ENCODE data around the gene PTPRJ. TPM values are rescaled to one million over a fixed set of nuclear protein-coding genes. Genes with fewer than 3 reads are reported as not detected.

Gene PTPRJ
- total RNA-seq, 1 experiment from 2014 or later: 19.8 TPM

DNA sequence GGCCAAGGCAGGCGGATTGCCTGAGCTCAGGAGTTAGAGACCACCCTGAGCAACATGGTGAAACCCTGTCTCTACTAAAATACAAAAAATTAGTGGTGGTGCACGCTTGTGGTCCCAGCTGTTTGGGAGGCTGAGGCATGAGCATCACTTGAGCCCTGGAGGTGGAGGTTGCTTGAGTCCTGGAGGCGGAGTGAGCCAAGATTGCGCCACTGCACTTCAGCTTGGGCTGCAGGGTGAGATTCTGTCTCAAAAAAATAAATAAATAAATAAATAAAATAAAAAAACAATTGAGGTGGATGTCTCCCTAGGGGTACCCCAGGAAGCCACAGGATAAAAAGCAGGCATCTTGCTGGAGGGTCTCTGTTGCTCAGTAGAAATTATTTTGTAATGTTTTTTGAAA is 14.1 kb downstream of the PTPRJ start:
- peaks cover 9% of the 10 kb centered on the region for H3K36me3 ChIP-seq
- no peaks in the 10 kb centered on the region for H3K27me3 ChIP-seq (replicated peaks)
- H3K4me3 ChIP-seq: no peak overlapping the region
- H3K27ac ChIP-seq: no peak overlapping the region
- H3K9me3 ChIP-seq (replicated peaks): no peaks in the 10 kb centered on the region
- DNase-seq (ENCODE audit: low read depth in 1 of 2, low spot score in 2 of 2): no peak
- H3K4me1 ChIP-seq (replicated peaks): peaks cover 55% of the 10 kb centered on the region

DNA sequence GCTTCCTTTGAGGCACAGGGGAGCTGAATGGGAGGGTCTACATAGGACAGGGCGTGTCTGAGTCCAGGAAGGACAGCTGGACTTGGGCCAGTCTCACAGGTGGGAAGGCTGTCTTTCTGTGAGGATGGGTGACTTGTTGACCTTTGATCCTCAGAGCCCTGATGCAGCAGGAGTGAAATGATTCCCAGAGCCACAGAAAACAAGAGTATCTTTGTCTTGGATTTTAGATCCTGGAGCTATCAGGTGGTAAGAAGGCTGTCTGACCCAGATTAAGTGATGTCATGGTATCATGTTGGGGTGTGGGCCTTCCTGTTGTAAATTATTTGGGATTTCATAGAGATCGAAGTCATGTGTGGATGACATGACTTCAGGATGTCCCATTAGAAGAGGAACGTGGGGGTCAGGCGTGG is 15.0 kb downstream of the PTPRJ start:
- DNase-seq (ENCODE audit: low read depth in 1 of 2, low spot score in 2 of 2): no peak
- H3K27ac ChIP-seq: no peak overlapping the region

DNA sequence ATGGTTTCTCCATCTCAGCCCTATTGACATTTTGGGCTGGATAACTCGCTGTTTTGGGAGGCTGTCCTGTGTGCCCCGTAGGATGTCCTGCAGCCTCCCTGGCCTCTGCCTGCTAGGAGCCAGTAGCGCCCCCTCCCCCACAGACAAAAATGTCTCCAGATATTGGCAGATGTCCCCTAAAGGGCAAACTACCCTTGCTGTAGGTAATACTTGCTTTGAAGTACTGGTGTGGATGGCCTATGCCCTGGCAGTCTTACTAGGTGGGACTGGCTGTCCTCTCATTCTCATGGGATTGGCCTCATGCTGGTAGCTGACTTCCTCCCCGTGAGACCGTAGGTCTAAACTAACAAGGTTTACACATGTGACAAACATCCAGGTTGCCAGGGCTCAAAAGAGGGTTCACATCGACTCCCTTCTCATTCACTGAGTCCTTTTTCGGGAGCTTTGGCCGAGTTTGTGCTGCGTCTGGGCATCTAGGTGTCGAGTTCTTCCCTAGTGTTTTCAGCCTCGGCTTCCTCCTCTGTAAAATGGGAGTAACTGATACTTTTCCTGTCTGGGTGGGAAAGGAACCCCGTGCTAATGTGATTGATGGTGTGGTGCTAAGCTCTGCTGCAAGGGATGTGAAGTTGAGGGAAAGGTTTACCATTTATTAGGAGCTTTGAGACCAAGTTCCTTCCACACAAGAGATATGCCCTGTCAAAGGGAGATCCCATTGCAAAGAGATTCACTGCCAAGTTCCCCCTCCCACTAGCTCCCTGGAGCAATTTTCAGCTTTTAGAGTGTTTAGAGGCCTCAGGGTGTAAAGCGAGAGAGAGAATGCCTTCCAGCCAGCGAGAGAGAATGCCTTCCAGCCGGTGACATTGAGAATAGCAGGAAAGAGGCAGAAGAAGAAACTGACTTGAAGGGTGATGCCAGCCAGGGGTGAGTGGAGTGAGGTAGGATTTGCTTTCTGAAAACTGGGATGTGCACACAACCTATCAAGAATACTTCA is 17.0 kb downstream of the PTPRJ start:
- no peaks in the 10 kb centered on the region for H3K27me3 ChIP-seq (replicated peaks)
- DNase-seq (ENCODE audit: low read depth in 1 of 2, low spot score in 2 of 2): no peak

More for the DNA sequence above, 15.0 kb downstream of the PTPRJ start:
- no peaks in the 10 kb centered on the region for H3K9me3 ChIP-seq (replicated peaks)
- H3K36me3 ChIP-seq: peaks cover 9% of the 10 kb centered on the region
- no peaks in the 10 kb centered on the region for H3K27me3 ChIP-seq (replicated peaks)
- H3K4me3 ChIP-seq: no peak overlapping the region
- peaks cover 46% of the 10 kb centered on the region for H3K4me1 ChIP-seq (replicated peaks)

DNA sequence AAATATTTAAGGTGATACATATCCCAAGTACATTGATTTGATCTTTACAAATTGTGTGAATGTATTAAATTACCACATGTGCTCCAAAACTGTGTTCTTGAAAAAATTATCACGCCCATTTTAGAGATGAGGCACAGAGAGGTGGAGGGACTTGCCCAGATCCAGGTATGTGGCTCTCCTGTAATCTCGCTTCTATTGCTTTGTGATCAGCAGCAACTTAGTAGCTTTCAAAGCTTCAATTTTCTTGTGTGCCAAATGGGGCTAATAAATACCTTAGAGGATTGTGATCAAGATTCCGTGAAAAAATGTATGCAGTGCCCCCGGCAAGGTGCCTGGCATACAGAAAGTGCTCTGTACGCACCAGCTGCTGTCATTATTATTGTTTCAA is 18.0 kb downstream of the PTPRJ start:
- H3K4me3 ChIP-seq: no peak overlapping the region
- H3K27me3 ChIP-seq (replicated peaks): no peaks in the 10 kb centered on the region
- peaks cover 9% of the 10 kb centered on the region for H3K36me3 ChIP-seq
- no peak for DNase-seq (ENCODE audit: low read depth in 1 of 2, low spot score in 2 of 2)
- H3K4me1 ChIP-seq (replicated peaks): peaks cover 24% of the 10 kb centered on the region
- no peak overlapping the region for H3K27ac ChIP-seq
- no peaks in the 10 kb centered on the region for H3K9me3 ChIP-seq (replicated peaks)

More for the DNA sequence above, 17.0 kb downstream of the PTPRJ start:
- peaks cover 9% of the 10 kb centered on the region for H3K36me3 ChIP-seq
- H3K9me3 ChIP-seq (replicated peaks): no peaks in the 10 kb centered on the region
- no peak overlapping the region for H3K27ac ChIP-seq
- peaks cover 34% of the 10 kb centered on the region for H3K4me1 ChIP-seq (replicated peaks)
- H3K4me3 ChIP-seq: no peak overlapping the region

DNA sequence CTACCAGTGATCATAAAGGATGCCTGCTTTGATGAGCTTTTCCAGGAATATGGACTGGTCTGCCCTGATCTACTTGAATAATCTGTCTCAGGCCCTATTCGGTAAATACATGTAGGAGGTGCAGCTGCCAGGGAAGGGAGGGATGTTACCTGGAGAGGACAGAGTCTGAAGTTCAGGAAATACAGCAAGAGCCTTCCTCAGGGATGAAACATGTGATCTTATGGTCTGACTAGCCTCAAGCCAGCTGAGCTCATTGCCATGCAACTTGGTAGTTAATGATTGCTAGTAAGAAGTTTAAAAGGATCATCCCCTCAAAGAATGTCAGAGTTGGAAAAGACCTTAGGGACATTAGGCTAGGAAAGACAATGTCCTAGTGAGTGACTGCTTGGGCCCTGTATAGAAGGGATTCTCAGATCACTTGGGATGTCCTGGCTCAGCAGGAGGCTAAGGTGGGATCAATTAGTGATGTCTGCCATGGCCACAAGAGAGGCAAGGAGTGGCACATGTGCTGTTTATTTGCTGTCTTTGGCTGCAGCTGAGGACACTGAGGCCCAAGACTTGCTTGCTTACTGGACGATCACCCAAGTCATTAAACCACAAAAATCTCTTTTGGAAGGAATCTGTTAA is 18.5 kb downstream of the PTPRJ start:
- peaks cover 9% of the 10 kb centered on the region for H3K36me3 ChIP-seq
- DNase-seq (ENCODE audit: low read depth in 1 of 2, low spot score in 2 of 2): no peak
- no peaks in the 10 kb centered on the region for H3K9me3 ChIP-seq (replicated peaks)
- H3K27me3 ChIP-seq (replicated peaks): no peaks in the 10 kb centered on the region
- no peak overlapping the region for H3K4me3 ChIP-seq
- H3K4me1 ChIP-seq (replicated peaks): peaks cover 19% of the 10 kb centered on the region
- no peak overlapping the region for H3K27ac ChIP-seq

DNA sequence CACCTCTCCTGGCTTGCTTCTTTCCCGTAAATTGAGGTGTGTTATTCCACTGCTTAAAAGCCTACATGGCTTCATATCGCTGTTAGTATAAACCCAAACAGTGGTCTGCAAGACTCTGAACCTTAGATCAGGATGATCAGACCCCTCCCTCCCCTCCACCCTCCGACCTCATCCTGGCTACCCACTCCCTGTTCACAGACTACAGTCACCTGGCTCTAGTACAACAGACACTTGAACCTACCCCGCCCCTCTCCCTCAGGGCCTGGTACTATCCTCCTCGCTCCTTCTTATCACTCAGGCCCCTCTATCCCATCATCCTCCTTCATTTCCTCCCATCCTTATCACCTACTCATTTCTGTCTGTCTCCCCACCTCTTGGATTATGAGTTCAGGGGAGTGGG is 20.1 kb downstream of the PTPRJ start:
- Histone ChIP-seq H3K36me3 (peaks cover 9% of the 10 kb centered on the region), H3K4me3 (no peak overlapping the region), H3K4me1 (replicated peaks) (peaks cover 24% of the 10 kb centered on the region), H3K27ac (no peak overlapping the region), H3K27me3 (replicated peaks) (no peaks in the 10 kb centered on the region), H3K9me3 (replicated peaks) (no peaks in the 10 kb centered on the region)
- no peak for DNase-seq (ENCODE audit: low read depth in 1 of 2, low spot score in 2 of 2)

DNA sequence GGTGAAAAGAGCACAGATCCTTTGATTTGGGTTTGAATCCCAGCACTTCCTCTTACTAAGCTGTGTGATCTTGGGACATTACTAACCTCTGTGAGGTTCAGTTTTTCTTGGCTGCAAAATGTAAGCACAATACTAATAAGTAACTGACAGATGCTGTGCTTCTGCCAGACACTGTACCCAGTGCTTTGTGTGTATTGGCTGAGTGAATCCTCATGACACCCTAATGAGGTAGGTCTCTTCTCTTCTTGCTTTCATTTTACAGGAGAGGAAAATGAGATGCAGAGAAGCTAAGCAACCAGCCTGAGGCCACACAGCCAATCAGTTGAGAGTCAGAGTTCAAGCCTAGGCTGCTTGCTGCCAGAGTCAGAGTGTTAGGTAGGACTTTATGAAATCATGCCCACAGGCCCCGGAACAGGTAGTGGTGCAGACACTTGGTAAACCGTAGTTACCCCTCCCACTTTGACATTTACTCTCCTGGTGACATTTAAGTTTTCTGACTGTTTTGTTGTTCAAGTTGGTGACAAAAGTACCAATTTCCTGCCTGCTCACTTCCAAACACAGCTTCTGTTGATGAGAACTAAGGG is 21.2 kb downstream of the PTPRJ start:
- Histone ChIP-seq H3K27ac (no peak overlapping the region), H3K36me3 (peaks cover 9% of the 10 kb centered on the region), H3K4me3 (no peak overlapping the region), H3K9me3 (replicated peaks) (no peaks in the 10 kb centered on the region), H3K27me3 (replicated peaks) (no peaks in the 10 kb centered on the region), H3K4me1 (replicated peaks) (peaks cover 35% of the 10 kb centered on the region)
- no peak for DNase-seq (ENCODE audit: low read depth in 1 of 2, low spot score in 2 of 2)

DNA sequence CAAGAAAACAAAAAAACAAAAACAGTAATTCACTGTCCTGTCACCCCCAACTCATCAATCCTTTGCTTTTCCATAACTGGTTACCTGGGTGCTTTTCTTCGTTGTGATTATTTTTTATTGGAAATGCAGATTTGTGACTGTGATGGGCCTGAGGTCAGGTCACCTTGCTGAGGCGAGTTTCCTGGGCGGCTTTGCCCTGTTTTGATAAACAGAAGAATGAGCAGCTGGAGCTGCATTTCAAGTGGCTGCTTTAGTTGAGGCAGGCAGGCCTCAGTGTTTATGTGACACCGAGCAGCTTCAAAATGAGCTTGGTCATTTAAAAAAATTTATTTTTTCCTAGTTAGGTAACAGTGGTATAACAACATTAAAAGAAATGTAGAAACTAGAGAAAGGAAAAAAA is 22.2 kb downstream of the PTPRJ start:
- no peak overlapping the region for H3K4me3 ChIP-seq
- H3K9me3 ChIP-seq (replicated peaks): no peaks in the 10 kb centered on the region
- H3K27ac ChIP-seq: no peak overlapping the region
- peaks cover 9% of the 10 kb centered on the region for H3K36me3 ChIP-seq
- DNase-seq (ENCODE audit: low read depth in 1 of 2, low spot score in 2 of 2): no peak
- peaks cover 41% of the 10 kb centered on the region for H3K4me1 ChIP-seq (replicated peaks)
- no peaks in the 10 kb centered on the region for H3K27me3 ChIP-seq (replicated peaks)

DNA sequence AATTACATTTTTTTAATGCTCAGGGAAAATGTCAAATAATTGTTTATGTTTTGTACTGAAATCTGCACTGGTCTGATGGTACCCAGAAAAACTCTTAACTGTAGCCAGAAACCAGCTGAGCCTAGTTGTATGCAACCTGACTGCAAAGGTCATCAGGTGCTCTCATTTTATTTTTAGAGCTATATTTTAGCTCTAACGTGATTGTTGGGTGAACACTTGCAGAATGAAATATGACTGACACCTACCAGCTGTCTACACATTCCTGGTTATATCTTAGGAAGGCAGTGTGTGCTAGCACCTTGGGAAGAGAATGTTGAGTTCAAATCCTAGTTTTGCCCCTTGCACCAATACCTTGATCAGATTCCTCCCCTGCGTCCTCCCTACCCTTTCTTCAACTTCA is 23.6 kb downstream of the PTPRJ start:
- Histone ChIP-seq H3K36me3 (peaks cover under 1% of the 10 kb centered on the region; the same call in 1 of the 2 replicates), H3K27me3 (replicated peaks) (no peaks in the 10 kb centered on the region), H3K9me3 (replicated peaks) (no peaks in the 10 kb centered on the region), H3K27ac (no peak overlapping the region; the same call in 1 of the 2 replicates), H3K4me1 (replicated peaks) (peaks cover 50% of the 10 kb centered on the region), H3K4me3 (no peak overlapping the region)
- no peak for DNase-seq (ENCODE audit: low read depth in 1 of 2, low spot score in 2 of 2)

DNA sequence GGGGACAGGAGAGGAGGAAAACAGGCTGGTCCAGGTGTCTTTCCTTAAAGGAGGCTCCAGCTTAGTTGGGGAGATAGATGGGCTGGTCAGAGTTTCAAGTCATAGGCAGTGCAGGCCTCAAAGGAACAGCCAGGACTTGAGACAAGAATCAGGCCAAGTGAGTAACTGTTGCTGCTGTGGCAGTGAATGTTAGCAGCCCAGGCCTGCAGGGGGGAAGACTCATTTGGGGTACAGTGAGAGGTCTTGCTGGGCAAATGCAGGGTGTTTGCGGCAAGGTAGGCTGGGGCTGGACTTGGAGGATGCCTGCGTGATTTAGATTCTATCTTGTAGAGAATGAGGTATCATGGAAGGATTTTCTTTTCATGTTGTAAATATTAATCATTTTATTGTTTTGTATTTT is 24.1 kb downstream of the PTPRJ start:
- H3K36me3 ChIP-seq: no peaks in the 10 kb centered on the region; the same call in 1 of the 2 replicates
- no peaks in the 10 kb centered on the region for H3K9me3 ChIP-seq (replicated peaks)
- H3K4me3 ChIP-seq: no peak overlapping the region
- no peaks in the 10 kb centered on the region for H3K27me3 ChIP-seq (replicated peaks)
- H3K4me1 ChIP-seq (replicated peaks): peaks cover 50% of the 10 kb centered on the region
- no peak overlapping the region; the same call in 1 of the 2 replicates for H3K27ac ChIP-seq
- DNase-seq (ENCODE audit: low read depth in 1 of 2, low spot score in 2 of 2): no peak

DNA sequence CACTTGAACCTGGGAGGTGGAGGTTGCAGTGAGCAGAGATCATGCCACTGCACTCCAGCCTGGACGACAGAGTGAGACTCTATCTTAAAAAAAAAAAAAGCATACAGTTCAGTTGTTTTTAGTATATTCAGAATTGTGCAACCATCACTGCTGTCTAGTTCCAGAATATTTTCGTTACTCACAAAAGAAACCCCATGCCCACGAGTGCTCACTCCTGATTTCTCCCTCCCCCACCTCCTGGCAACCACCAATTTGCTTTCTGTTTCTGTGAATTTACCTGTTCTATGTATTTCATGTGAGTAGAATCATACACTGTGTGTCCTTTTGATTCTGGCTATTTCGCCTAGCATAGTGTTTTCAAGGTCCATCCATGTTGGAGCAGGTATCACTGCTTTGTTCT is 24.8 kb downstream of the PTPRJ start:
- Histone ChIP-seq H3K36me3 (no peaks in the 10 kb centered on the region; the same call in 1 of the 2 replicates), H3K27ac (no peak overlapping the region), H3K9me3 (replicated peaks) (no peaks in the 10 kb centered on the region), H3K4me1 (replicated peaks) (peaks cover 50% of the 10 kb centered on the region), H3K4me3 (no peak overlapping the region), H3K27me3 (replicated peaks) (no peaks in the 10 kb centered on the region)
- DNase-seq (ENCODE audit: low read depth in 1 of 2, low spot score in 2 of 2): no peak

DNA sequence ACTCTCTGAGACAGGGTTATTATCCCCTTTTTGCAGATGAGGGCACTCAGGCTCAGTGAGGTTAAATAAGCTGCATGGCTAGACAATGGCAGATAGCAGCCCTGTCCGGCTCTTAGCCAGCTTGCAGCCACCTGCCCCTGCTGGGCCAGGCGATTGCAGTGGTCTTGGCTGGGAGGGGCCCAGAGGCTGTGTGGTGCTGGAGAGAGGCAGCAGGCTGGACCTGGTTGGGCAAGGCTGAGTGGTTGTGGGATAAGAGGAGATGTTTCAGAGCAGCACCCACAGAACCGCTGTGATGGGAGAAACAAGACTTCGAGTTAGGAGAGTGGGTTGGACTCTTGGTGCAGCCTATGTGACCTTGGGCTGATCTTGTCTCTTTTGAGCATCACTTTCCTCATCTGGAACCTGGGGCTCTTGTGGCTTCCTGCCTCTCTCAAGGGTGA is 25.5 kb downstream of the PTPRJ start:
- H3K27me3 ChIP-seq (replicated peaks): no peaks in the 10 kb centered on the region
- no peak overlapping the region for H3K4me3 ChIP-seq
- H3K36me3 ChIP-seq: no peaks in the 10 kb centered on the region; the same call in 1 of the 2 replicates
- peaks cover 50% of the 10 kb centered on the region for H3K4me1 ChIP-seq (replicated peaks)
- H3K9me3 ChIP-seq (replicated peaks): no peaks in the 10 kb centered on the region
- no peak for DNase-seq (ENCODE audit: low read depth in 1 of 2, low spot score in 2 of 2)
- H3K27ac ChIP-seq: no peak overlapping the region

DNA sequence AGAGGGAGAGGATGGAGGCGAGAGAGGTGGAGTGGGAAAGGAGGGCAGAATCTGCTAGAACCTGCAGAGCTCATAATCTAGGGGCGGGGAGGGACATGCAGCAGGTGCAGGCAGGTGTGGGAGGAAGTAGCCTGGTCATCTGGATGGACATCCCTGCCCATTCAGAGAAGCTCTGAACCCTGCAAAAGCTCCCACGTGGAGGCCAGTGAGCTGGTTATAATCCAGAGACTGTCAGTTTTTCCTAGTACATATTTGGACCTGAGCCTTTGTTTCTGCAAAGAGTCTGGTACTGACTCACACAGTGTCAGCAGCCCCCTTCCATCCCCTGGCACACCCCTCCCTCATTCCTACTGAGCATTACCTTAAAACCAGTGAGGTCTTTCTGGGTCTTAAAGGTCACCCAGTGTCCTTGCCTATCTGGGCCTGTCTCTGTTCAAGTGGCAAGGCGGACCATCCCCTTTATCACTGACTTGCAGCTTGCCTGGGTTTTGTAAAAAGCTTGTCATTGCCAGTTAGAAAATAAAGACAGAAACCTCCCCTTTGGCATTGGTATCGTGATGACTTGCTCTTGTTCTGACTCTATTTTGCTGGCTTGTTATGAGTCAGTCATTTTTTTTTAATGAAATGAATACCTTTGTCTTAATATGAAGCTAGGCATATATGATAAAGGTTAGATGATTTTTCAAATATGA is 26.1 kb downstream of the PTPRJ start:
- H3K4me1 ChIP-seq (replicated peaks): peaks cover 45% of the 10 kb centered on the region
- DNase-seq (ENCODE audit: low read depth in 1 of 2, low spot score in 2 of 2): no peak
- no peak overlapping the region for H3K4me3 ChIP-seq
- H3K36me3 ChIP-seq: no peaks in the 10 kb centered on the region; the same call in 1 of the 2 replicates
- H3K27me3 ChIP-seq (replicated peaks): no peaks in the 10 kb centered on the region
- H3K9me3 ChIP-seq (replicated peaks): no peaks in the 10 kb centered on the region
- peak overlapping the region; percentile 45; the same call in 1 of the 2 replicates for H3K27ac ChIP-seq

All from SJSA1 (cell line).